Thyroid gland (tissue), 4 donors: ENCODE results near the gene ENGASE. TPM values are rescaled to one million over a fixed set of nuclear protein-coding genes. Genes with fewer than 3 reads are reported as not detected.

Source experiments
- DNase-seq, 2 donors: peaks; one replicate each; pipeline ENCODE4 v3.0.0-alpha.2; 2019
- H3K27ac ChIP-seq, 3 donors: fragments of 200-600 bp; sonication (generic); 1 replicate in 2 of 3; 2 replicates in 1 of 3; pipeline ENCODE4 v1.5.1; 2016 to 2019; ENCODE audit warnings: mild to moderate bottlenecking in 1 of 3, moderate library complexity in 1 of 3
- H3K27me3 ChIP-seq: fragments of 200-600 bp; sonication (generic); one replicate; pipeline ENCODE4 v1.5.1; 2019
- H3K36me3 ChIP-seq, 2 donors: fragments of 200-600 bp; sonication (generic); one replicate each; pipeline ENCODE4 v1.5.1; 2016 to 2019
- H3K4me1 ChIP-seq, 2 donors: fragments of 200-600 bp; sonication (generic); one replicate each; pipeline ENCODE4 v1.5.1; 2017 to 2019
- H3K4me3 ChIP-seq, 3 donors: fragments of 200-600 bp; sonication (generic); replicated peaks in 1 of 3; 1 replicate in 2 of 3; 2 replicates in 1 of 3; pipeline ENCODE4 v1.5.1; 2016; ENCODE audit warnings: mild to moderate bottlenecking in 1 of 3
- H3K9me3 ChIP-seq: fragments of 200-600 bp; sonication (generic); one replicate; pipeline ENCODE4 v1.5.1; 2017
- POLR2A ChIP-seq, 2 donors: fragments of 450-650 bp; IDR thresholded peaks; one replicate each; pipeline ENCODE4 v1.6.1; 2017; ENCODE audit warnings: antibody characterized with exemption in 2 of 2, mild to moderate bottlenecking in 2 of 2, moderate library complexity in 1 of 2
- WGBS, 2 donors: methylation state at CpG; one replicate each; pipeline ENCODE4 v1.1.5; 2017; 5-methylcytosine and 5-hydroxymethylcytosine counted together
- intact Hi-C: fragments of 100-400 bp; cut with DNase I; formaldehyde crosslinking; loops from one replicate; pipeline ENCODE4 v1.15.1; 2023
- total RNA-seq, 4 donors: library from RNA; depleted of rRNA; stranded (reverse); fragments of >200 nt; gene quantifications; one replicate each; pipeline ENCODE4 v1.2.3, GENCODE V29; 2016
- TF ChIP-seq, protein P1 (sequence below), 6 experiments: fragments of 200-600 bp in 3 of 6; fragments of 450-650 bp in 3 of 6; sonication (generic) in 3 of 6; IDR thresholded peaks; one replicate each; pipeline ENCODE4 v1.5.1; 2016 to 2019; ENCODE audit warnings: antibody characterized with exemption in 6 of 6, mild to moderate bottlenecking in 2 of 6, inconsistent platforms in 1 of 6, moderate library complexity in 1 of 6

ENGASE gene
- total RNA-seq, 4 donors from 2014 or later: 23.9 to 37.1 (median 31.2) TPM

DNA sequence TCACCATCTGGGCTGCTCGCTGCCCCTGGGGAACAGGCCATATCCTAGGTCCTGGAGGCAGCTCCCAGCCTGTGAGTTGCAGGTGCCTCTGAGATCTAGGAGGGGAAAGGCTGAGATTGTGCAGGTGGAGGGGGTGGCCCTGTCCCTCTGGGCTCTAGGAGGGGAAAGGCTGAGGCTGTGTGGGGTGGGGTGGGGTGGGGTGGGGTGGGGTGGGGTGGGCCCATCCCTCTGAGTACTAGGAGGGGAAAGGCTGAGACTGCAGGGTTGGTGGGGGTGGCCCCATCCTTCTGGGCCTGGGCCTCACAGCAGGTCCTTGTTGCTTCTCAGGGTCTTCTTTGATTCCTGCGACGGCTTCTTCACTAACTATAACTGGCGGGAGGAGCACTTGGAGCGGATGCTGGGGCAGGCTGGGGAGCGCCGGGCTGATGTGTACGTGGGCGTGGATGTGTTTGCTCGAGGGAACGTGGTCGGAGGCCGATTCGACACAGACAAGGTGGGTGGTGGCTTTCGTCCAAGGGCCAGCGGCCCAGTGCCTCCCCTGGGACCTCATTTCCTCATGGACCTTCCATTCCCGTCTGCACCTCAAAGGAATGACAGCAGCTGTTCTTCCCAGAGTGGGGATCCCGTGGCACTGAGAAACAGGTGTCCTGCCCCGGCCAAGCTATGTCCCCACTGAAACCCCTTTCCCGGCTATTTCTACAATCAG, 7.1 kb downstream of the ENGASE start:
- Histone ChIP-seq H3K9me3 (no peaks in the 10 kb centered on the region), H3K4me1 (no peaks in the 10 kb centered on the region), H3K27me3 (no peaks in the 10 kb centered on the region), H3K4me3 (no peak overlapping the region), H3K36me3 (peaks cover 29 to 47% of the 10 kb centered on the region in 2 donors), H3K27ac (no peak overlapping the region)
- TF ChIP-seq, protein P1, sequence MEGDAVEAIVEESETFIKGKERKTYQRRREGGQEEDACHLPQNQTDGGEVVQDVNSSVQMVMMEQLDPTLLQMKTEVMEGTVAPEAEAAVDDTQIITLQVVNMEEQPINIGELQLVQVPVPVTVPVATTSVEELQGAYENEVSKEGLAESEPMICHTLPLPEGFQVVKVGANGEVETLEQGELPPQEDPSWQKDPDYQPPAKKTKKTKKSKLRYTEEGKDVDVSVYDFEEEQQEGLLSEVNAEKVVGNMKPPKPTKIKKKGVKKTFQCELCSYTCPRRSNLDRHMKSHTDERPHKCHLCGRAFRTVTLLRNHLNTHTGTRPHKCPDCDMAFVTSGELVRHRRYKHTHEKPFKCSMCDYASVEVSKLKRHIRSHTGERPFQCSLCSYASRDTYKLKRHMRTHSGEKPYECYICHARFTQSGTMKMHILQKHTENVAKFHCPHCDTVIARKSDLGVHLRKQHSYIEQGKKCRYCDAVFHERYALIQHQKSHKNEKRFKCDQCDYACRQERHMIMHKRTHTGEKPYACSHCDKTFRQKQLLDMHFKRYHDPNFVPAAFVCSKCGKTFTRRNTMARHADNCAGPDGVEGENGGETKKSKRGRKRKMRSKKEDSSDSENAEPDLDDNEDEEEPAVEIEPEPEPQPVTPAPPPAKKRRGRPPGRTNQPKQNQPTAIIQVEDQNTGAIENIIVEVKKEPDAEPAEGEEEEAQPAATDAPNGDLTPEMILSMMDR (IDR thresholded peaks at IDR 0.05): no peak
- TF ChIP-seq POLR2A (IDR thresholded peaks at IDR 0.05): no peak
- intact Hi-C loops: no loop called here
- DNase-seq: no peak
- WGBS, 2 donors: 85 to 89% methylated on average over 19 to 20 of the region's 20 CpGs

DNA sequence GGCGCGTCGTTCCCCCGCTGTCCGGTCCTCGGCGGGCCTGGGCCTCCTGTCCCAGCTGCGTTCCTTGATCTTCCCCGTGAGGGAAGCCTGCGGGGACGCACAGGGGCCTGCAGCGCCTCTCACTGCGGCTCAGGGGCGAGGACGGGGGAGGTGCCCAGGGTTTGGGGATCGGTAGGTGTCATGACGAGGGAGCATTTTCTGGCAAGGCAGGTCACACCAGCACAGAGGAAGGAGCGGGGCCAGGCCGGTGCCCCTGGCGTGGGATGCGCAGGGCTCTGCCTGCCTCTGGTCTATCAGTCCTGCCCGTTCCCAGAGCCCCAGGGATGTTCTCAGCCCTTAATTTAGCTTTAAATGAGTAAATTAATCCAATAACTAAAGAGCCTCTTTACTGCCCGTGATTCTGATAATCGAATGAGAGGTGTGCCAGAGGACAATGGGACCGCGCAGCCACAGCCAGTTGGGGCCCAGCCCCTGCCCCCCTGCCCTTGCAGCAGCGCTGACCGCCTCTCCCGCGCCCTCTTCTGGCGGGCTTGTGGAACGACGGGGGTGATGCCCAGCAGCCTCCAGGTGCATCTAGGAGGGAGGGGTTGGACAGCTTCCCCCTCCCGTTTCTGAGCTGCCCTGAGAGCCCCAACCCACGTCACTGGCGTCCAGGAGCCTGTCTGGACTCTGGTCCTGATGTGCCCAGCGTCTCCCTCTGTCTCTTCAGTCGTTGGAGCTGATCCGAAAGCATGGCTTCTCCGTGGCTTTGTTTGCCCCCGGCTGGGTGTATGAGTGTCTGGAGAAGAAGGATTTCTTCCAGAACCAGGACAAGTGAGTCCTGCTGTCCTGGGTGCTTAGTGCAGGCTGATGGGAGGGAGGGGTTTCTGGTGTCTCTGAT, 7.9 kb downstream of the ENGASE start:
- Histone ChIP-seq H3K27ac (no peak overlapping the region), H3K4me3 (no peak overlapping the region), H3K27me3 (no peaks in the 10 kb centered on the region), H3K4me1 (no peaks in the 10 kb centered on the region), H3K9me3 (no peaks in the 10 kb centered on the region), H3K36me3 (peaks cover 29 to 47% of the 10 kb centered on the region in 2 donors)
- peak; percentile 22 to 27 for DNase-seq
- intact Hi-C loops: no loop called here
- 76% methylated on average over 34 to 39 of the region's 41 CpGs for WGBS, 2 donors
- TF ChIP-seq, protein P1 (IDR thresholded peaks at IDR 0.05): peak; percentile 42 to 77 (median 47)
- no peak for TF ChIP-seq POLR2A (IDR thresholded peaks at IDR 0.05)

DNA sequence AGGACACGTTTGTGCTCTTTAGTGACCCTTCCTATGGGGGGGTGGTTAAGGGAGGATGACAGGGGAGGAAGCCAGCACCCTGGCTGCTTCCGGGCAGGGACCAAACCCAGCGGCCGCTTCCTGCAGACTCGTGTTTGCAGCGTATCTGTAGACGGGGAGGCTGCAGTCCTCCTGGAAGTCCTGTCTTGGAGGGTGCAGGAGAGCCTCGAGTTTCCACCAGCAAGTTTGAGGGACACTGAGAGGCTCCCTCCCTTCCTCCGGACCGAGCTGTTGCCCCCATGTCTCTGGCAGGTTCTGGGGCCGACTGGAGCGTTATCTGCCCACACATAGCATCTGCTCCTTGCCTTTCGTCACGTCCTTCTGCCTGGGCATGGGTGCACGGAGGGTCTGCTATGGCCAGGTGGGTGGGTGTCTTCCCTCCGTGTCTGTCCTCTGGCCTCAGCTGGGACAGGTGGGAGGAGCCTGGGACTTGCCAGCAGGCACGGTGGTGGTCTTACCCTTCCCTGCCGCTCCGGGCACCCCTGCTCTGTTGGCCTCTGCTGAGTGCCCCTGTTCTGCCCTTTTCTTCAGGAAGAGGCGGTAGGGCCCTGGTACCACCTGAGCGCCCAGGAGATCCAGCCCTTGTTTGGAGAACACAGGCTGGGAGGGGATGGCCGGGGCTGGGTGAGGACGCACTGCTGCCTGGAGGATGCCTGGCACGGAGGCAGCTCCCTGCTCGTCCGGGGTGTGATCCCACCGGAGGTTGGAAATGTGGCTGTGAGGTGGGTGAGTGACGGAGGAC, 8.8 kb downstream of the ENGASE start:
- Histone ChIP-seq H3K4me3 (no peak overlapping the region), H3K27me3 (no peaks in the 10 kb centered on the region), H3K4me1 (no peaks in the 10 kb centered on the region), H3K27ac (no peak overlapping the region), H3K9me3 (no peaks in the 10 kb centered on the region), H3K36me3 (peaks cover 29 to 47% of the 10 kb centered on the region in 2 donors)
- intact Hi-C loops: no loop called here
- TF ChIP-seq, protein P1 (IDR thresholded peaks at IDR 0.05): no peak
- no peak for TF ChIP-seq POLR2A (IDR thresholded peaks at IDR 0.05)
- no peak for DNase-seq
- 89 to 92% methylated on average over 15 to 28 of the region's 28 CpGs for WGBS, 2 donors

DNA sequence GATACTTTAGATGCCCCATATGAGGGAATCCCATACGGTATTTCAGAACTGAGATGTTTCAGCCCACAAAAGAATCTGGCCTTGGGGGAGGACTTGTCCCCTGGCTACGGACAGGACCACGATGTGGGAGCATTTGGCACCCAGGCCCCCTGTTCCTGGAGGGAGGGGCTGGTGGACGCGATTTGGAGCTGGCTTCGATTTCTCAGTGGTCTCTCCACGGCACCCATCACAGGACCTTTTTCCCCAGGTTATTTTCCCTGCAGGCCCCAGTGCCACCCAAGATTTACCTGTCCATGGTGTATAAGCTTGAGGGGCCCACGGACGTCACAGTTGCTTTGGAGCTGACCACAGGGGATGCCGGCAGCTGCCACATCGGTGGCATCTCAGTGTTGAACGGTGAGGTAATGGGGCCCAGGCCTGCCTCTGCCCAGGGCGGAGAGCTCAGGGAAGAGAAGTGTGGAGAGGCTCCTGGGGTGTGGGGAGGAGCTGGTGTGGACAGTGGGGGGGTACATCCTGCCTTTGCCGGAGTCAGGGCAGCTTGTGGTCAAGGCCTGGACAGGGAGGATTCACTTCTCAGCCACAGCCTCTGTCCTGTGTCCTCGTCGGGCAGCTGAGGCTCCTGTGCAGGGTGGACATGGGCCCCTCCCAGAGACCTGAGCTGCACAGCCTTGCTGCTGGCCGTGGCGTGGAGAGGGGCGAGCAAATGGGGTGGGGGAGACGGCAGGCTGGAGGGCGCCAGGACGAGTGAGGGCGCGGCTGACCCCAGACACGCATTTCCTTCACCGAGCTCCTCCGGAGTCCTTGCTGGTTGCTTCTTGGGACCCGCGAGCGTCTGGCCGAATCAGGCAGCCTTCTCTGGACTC, 9.9 kb downstream of the ENGASE start:
- WGBS, 2 donors: 96% methylated on average over 25 to 31 of the region's 31 CpGs
- no peaks in the 10 kb centered on the region for H3K27me3 ChIP-seq
- no peaks in the 10 kb centered on the region for H3K4me1 ChIP-seq
- TF ChIP-seq POLR2A (IDR thresholded peaks at IDR 0.05): no peak
- TF ChIP-seq, protein P1 (IDR thresholded peaks at IDR 0.05): no peak
- no peak overlapping the region for H3K4me3 ChIP-seq
- no peak overlapping the region for H3K27ac ChIP-seq
- intact Hi-C loops: no loop called here
- no peak for DNase-seq
- peaks cover 26 to 41% of the 10 kb centered on the region in 2 donors for H3K36me3 ChIP-seq
- H3K9me3 ChIP-seq: no peaks in the 10 kb centered on the region
